Fibroblast of villous mesenchyme (primary cell): ENCODE measurements around the gene AKT1. TPM values are rescaled to one million over a fixed set of nuclear protein-coding genes. Genes with fewer than 3 reads are reported as not detected.

ENCODE experiments used
- DNase-seq: peaks from one replicate; pipeline ENCODE4 v3.0.0-alpha.2; 2010; ENCODE audit warnings: low read depth
- H3K4me3 ChIP-seq: 2 replicates; pipeline ENCODE4 v1.5.1; 2011; ENCODE audit warnings: low read depth, mild to moderate bottlenecking, low read length
- total RNA-seq: library from RNA; depleted of rRNA; stranded (reverse); fragments of >200 nt; gene quantifications from 2 replicates; pipeline ENCODE4 v1.2.3, GENCODE V29; 2012
- TF ChIP-seq, protein P1 (sequence below): IDR thresholded peaks from 2 replicates; pipeline ENCODE4 v1.5.1; 2012; ENCODE audit warnings: low read depth, mild to moderate bottlenecking, low read length; ENCODE audit not compliant: insufficient read depth

The AKT1 gene
- total RNA-seq, 1 donor = 233 TPM

GRCh38 chr14:104805326-104805678 is 9.8 kb upstream of the AKT1 start:
- TF ChIP-seq, protein P1, sequence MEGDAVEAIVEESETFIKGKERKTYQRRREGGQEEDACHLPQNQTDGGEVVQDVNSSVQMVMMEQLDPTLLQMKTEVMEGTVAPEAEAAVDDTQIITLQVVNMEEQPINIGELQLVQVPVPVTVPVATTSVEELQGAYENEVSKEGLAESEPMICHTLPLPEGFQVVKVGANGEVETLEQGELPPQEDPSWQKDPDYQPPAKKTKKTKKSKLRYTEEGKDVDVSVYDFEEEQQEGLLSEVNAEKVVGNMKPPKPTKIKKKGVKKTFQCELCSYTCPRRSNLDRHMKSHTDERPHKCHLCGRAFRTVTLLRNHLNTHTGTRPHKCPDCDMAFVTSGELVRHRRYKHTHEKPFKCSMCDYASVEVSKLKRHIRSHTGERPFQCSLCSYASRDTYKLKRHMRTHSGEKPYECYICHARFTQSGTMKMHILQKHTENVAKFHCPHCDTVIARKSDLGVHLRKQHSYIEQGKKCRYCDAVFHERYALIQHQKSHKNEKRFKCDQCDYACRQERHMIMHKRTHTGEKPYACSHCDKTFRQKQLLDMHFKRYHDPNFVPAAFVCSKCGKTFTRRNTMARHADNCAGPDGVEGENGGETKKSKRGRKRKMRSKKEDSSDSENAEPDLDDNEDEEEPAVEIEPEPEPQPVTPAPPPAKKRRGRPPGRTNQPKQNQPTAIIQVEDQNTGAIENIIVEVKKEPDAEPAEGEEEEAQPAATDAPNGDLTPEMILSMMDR = no peak
- DNase-seq = peak; percentile 54
- H3K4me3 ChIP-seq = no peak overlapping the region

- TF ChIP-seq, protein P1 = no peak
- no peak overlapping the region for H3K4me3 ChIP-seq
- no peak for DNase-seq
Measured at GRCh38 chr14:104804481-104805325, 9.2 kb upstream of the AKT1 start.

GRCh38 chr14:104803912-104804410 is 8.4 kb upstream of the AKT1 start:
- H3K4me3 ChIP-seq = no peak overlapping the region
- DNase-seq = peak; percentile 14
- TF ChIP-seq, protein P1 = no peak

GRCh38 chr14:104803280-104803911 is 7.8 kb upstream of the AKT1 start:
- no peak overlapping the region for H3K4me3 ChIP-seq
- DNase-seq = no peak
- TF ChIP-seq, protein P1 = no peak

- TF ChIP-seq, protein P1 = no peak
- no peak overlapping the region for H3K4me3 ChIP-seq
- no peak for DNase-seq
Measured at GRCh38 chr14:104802394-104803184, 7.0 kb upstream of the AKT1 start.

DNA sequence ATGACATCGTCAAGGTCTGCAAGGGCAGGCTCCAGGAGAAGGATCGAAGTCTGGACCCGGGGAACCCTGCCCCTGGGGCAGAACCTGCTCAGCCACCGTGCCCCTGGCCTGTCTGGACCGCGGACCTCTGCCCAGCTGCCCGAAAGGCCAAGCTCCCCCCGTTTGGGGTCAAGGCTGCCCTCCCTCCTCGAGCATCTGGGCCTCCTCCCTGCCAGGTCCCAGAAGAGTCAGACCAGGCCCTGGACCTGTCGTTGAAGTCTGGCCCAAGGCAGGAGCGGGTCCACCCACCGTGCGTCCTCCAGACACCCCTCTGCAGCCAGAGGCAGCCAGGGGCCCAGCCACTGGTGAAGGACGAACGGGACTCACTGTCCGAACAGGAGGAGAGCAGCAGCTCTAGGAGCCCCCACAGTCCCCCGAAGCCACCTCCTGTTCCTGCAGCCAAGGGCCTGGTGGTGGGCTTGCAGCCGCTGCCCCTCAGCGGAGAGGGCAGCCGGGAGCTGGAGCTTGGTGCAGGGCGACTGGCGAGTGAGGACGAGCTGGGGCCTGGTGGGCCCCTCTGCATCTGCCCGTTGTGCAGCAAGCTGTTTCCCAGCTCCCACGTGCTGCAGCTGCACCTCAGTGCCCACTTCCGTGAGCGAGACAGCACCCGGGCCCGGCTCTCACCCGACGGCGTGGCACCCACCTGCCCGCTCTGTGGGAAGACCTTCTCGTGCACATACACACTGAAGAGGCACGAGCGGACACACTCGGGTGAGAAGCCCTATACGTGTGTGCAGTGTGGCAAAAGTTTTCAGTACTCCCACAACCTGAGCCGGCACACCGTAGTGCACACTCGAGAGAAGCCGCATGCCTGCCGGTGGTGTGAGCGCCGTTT is 6.2 kb upstream of the AKT1 start:
- peak overlapping the region; percentile 68 for H3K4me3 ChIP-seq
- DNase-seq = no peak
- TF ChIP-seq, protein P1 = no peak
